ENCODE data around the gene CALML4. TPM values are rescaled to one million over a fixed set of nuclear protein-coding genes. Genes with fewer than 3 reads are reported as not detected.

CALML4 gene
- total RNA-seq, 3 donors from 2014 or later (not counting 1 experiment from before 2014, with no cell fraction given), result 2.1 to 3.9 (median 3.7) TPM

GRCh38 chr15:68229386-68230156, 24.4 kb upstream of the CALML4 start, which contains the start of gene CLN6:
CLN6 (minus strand) TSS chr15:68229728; CDS start chr15:68229584, 144 bp downstream.
- peak within 1 kb of the TSS; percentile 39 for H3K27ac ChIP-seq (ENCODE audit: low read length)
- no peak for TF ChIP-seq CTCF (IDR thresholded peaks at IDR 0.05)
- under 1% methylated on average over 82 of the region's 82 CpGs for WGBS (ENCODE audit: insufficient coverage)
- H3K9me3 Mint-ChIP-seq, result no peaks in the 10 kb centered on the region
- peak within 1 kb of the TSS; percentile 92 for H3K4me3 Mint-ChIP-seq
- H3K36me3 Mint-ChIP-seq, result no peaks in the 10 kb centered on the region
- H3K4me3 ChIP-seq (ENCODE audit: low read length), result peak within 1 kb of the TSS; percentile 72
- intact Hi-C loops (cut with micrococcal nuclease), result loop anchor here (1.0 to 2.0 kb wide), 2 partner anchors 49 to 175 kb away; partner anchors contain the start of gene PIAS1
- H3K36me3 ChIP-seq (ENCODE audit: control insufficient read depth, insufficient read depth, low read length), result no peaks in the 10 kb centered on the region
- peaks cover 27 to 31% of the 10 kb centered on the region in 2 donors for H3K4me1 Mint-ChIP-seq
- H3K9me3 ChIP-seq (ENCODE audit: control insufficient read depth, insufficient read depth, low read length), result no peaks in the 10 kb centered on the region
- H3K27me3 Mint-ChIP-seq (ENCODE audit: low read depth in 2 of 2), result peaks cover 1 to 3% of the 10 kb centered on the region in 2 donors
- ATAC-seq (peak; percentile 89 to 96 (median 89)), DNase-seq (peak; percentile 77 to 89)
- H3K27me3 ChIP-seq (ENCODE audit: control insufficient read depth, insufficient read depth, low read length), result no peaks in the 10 kb centered on the region
- peaks cover 25% of the 10 kb centered on the region for H3K4me1 ChIP-seq (ENCODE audit: control insufficient read depth, insufficient read depth, low read length)
- H3K27ac Mint-ChIP-seq, result peak within 1 kb of the TSS; percentile 73 to 85

- TF ChIP-seq CTCF (IDR thresholded peaks at IDR 0.05), result no peak
These were observed 23.8 kb upstream of the CALML4 start for GRCh38 chr15:68228971-68229385.

GRCh38 chr15:68228143-68228970, 23.2 kb upstream of the CALML4 start:
- Histone ChIP-seq H3K36me3 (ENCODE audit: control insufficient read depth, insufficient read depth, low read length) (no peaks in the 10 kb centered on the region), H3K9me3 (ENCODE audit: control insufficient read depth, insufficient read depth, low read length) (no peaks in the 10 kb centered on the region), H3K4me3 (ENCODE audit: low read length) (peak overlapping the region; percentile 64), H3K27ac (ENCODE audit: low read length) (peak overlapping the region; percentile 17), H3K4me1 (ENCODE audit: control insufficient read depth, insufficient read depth, low read length) (peaks cover 23% of the 10 kb centered on the region), H3K27me3 (ENCODE audit: control insufficient read depth, insufficient read depth, low read length) (no peaks in the 10 kb centered on the region)
- WGBS (ENCODE audit: insufficient coverage), result 58% methylated on average over 25 of the region's 25 CpGs
- intact Hi-C loops (cut with micrococcal nuclease), result no loop called here
- H3K9me3 Mint-ChIP-seq, result no peaks in the 10 kb centered on the region
- no peaks in the 10 kb centered on the region for H3K36me3 Mint-ChIP-seq
- H3K4me1 Mint-ChIP-seq, result peaks cover 29 to 31% of the 10 kb centered on the region in 2 donors
- no peak for ATAC-seq
- peak overlapping the region; percentile 92 for H3K4me3 Mint-ChIP-seq
- no peak for TF ChIP-seq CTCF (IDR thresholded peaks at IDR 0.05)
- DNase-seq, result no peak
- H3K27me3 Mint-ChIP-seq (ENCODE audit: low read depth in 2 of 2), result no peaks in the 10 kb centered on the region
- peak overlapping the region; percentile 5 to 85 for H3K27ac Mint-ChIP-seq

More at GRCh38 chr15:68228971-68229385, 23.8 kb upstream of the CALML4 start:
- WGBS (ENCODE audit: insufficient coverage), result 0% methylated on average over 39 of the region's 39 CpGs
- intact Hi-C loops (cut with micrococcal nuclease), result loop anchor here (1.0 kb wide), 1 partner anchor 49 kb away; no protein-coding TSS in a partner anchor
- Mint-ChIP-seq H3K27me3 (ENCODE audit: low read depth in 2 of 2) (no peaks in the 10 kb centered on the region), H3K9me3 (no peaks in the 10 kb centered on the region), H3K4me1 (peaks cover 29 to 31% of the 10 kb centered on the region in 2 donors), H3K4me3 (peak overlapping the region; percentile 92), H3K27ac (peak overlapping the region; percentile 5 to 85), H3K36me3 (no peaks in the 10 kb centered on the region)
- H3K4me1 ChIP-seq (ENCODE audit: control insufficient read depth, insufficient read depth, low read length), result peaks cover 25% of the 10 kb centered on the region
- peak overlapping the region; percentile 64 for H3K4me3 ChIP-seq (ENCODE audit: low read length)
- ATAC-seq (no peak), DNase-seq (no peak)
- no peaks in the 10 kb centered on the region for H3K36me3 ChIP-seq (ENCODE audit: control insufficient read depth, insufficient read depth, low read length)
- H3K9me3 ChIP-seq (ENCODE audit: control insufficient read depth, insufficient read depth, low read length), result no peaks in the 10 kb centered on the region
- peak overlapping the region; percentile 17 for H3K27ac ChIP-seq (ENCODE audit: low read length)
- no peaks in the 10 kb centered on the region for H3K27me3 ChIP-seq (ENCODE audit: control insufficient read depth, insufficient read depth, low read length)
